Transverse colon (tissue), 4 donors: Measurements from ENCODE around the gene RTRAF. TPM values are rescaled to one million over a fixed set of nuclear protein-coding genes. Genes with fewer than 3 reads are reported as not detected.

Source experiments
- DNase-seq: peaks from one replicate; pipeline ENCODE4 v3.0.0-alpha.2; 2019
- H3K27ac ChIP-seq, 4 donors: fragments of 200-600 bp; sonication (generic); 2 replicates each; pipeline ENCODE4 v1.5.1; 2016 to 2018; ENCODE audit warnings: inconsistent platforms in 4 of 4
- H3K27me3 ChIP-seq: fragments of 200-600 bp; sonication (generic); 2 replicates; pipeline ENCODE4 v1.5.1; 2017; ENCODE audit warnings: inconsistent platforms
- H3K36me3 ChIP-seq, 4 donors: fragments of 200-600 bp; sonication (generic); 2 replicates each; pipeline ENCODE4 v1.5.1; 2017 to 2019; ENCODE audit warnings: inconsistent platforms in 4 of 4
- H3K4me1 ChIP-seq, 4 donors: fragments of 200-600 bp; sonication (generic); 2 replicates each; pipeline ENCODE4 v1.5.1; 2017 to 2020; ENCODE audit warnings: inconsistent platforms in 4 of 4
- H3K4me3 ChIP-seq, 4 donors: fragments of 200-600 bp; sonication (generic); 1 replicate in 1 of 4; 2 replicates in 3 of 4; pipeline versions ENCODE4 v1.5.1 to v1.6.1; 2017 to 2019; ENCODE audit warnings: inconsistent platforms in 4 of 4
- H3K9me3 ChIP-seq, 2 donors: fragments of 200-600 bp; sonication (generic); 2 replicates each; pipeline ENCODE4 v1.5.1; 2017 to 2019; ENCODE audit warnings: inconsistent platforms in 2 of 2
- CTCF ChIP-seq, 5 experiments: fragments of 200-600 bp in 3 of 5; fragments of 450-650 bp in 2 of 5; sonication (generic) in 3 of 5; IDR thresholded peaks; 1 replicate in 2 of 5; 2 replicates in 3 of 5; pipeline ENCODE4 v1.5.1; 2016 to 2017; ENCODE audit warnings: antibody characterized with exemption in 5 of 5, inconsistent platforms in 3 of 5, mild to moderate bottlenecking in 2 of 5, moderate library complexity in 1 of 5
- EP300 ChIP-seq: sonication (generic); formaldehyde crosslinking; IDR thresholded peaks from one replicate; pipeline ENCODE4 v1.6.1; 2017; ENCODE audit warnings: antibody characterized with exemption, low read depth
- POLR2A ChIP-seq: fragments of 450-650 bp; IDR thresholded peaks from one replicate; pipeline ENCODE4 v1.6.1; 2016; ENCODE audit warnings: antibody characterized with exemption, mild to moderate bottlenecking, moderate library complexity
- POLR2AphosphoS5 ChIP-seq, 3 donors: sonication (generic); formaldehyde crosslinking; IDR thresholded peaks; one replicate each; pipeline ENCODE4 v1.6.1; 2016; ENCODE audit warnings: antibody characterized with exemption in 3 of 3
- WGBS, 2 donors: methylation state at CpG; one replicate each; pipeline ENCODE4 v1.1.5; 2018; ENCODE audit warnings: low coverage in 1 of 2; 5-methylcytosine and 5-hydroxymethylcytosine counted together
- in situ Hi-C, 4 donors: fragments of 200-750 bp; cut with MboI; loops; one replicate each; pipeline versions ENCODE4 v1.15.0 to v1.15.1; 2017; ENCODE audit warnings: low sequenced_read_pairs in 3 of 4, low pct_ligation_motif_present in 1 of 4, low pct_unique_long_range_greater_than_20kb in 1 of 4
- intact Hi-C: fragments of 100-400 bp; cut with DNase I; formaldehyde crosslinking; loops from one replicate; pipeline ENCODE4 v1.15.1; 2023; ENCODE audit warnings: low total_unique reads
- total RNA-seq, 4 donors: library from RNA; depleted of rRNA; stranded (reverse); fragments of >200 nt; gene quantifications; one replicate each; pipeline ENCODE4 v1.1.0, GENCODE V29; 2016

The RTRAF gene
- total RNA-seq, 4 donors from 2014 or later = 28.1 to 92.8 (median 51.5) TPM

GRCh38 chr14:52008136-52008535 lies 18.8 kb downstream of the RTRAF start:
- WGBS, 2 donors = 95% methylated on average over 2 of the region's 4 CpGs; no CpG with 5 or more reads in 1 of the 2 donors
- Histone ChIP-seq H3K9me3 (no peaks in the 10 kb centered on the region), H3K27ac (no peak overlapping the region), H3K4me3 (no peak overlapping the region), H3K27me3 (no peaks in the 10 kb centered on the region), H3K36me3 (peaks cover 0 to 64% (median 29%) of the 10 kb centered on the region in 4 donors), H3K4me1 (peaks cover 0 to 11% (median 4%) of the 10 kb centered on the region in 4 donors)
- TF ChIP-seq POLR2AphosphoS5 (IDR thresholded peaks at IDR 0.05) = no peak
- TF ChIP-seq CTCF (IDR thresholded peaks at IDR 0.05) = no peak
- DNase-seq = no peak
- in situ Hi-C loops (loop anchor here in 1 of 4 donors (25.0 kb wide), 2 partner anchors 254 to 479 kb away; partner anchors contain the start of gene PTGDR), intact Hi-C loops (no loop called here)

GRCh38 chr14:52010173-52010693 lies 20.9 kb downstream of the RTRAF start:
- 68 to 100% methylated on average over 2 to 3 of the region's 3 CpGs for WGBS, 2 donors
- in situ Hi-C loops (loop anchor here in 1 of 4 donors (25.0 kb wide), 2 partner anchors 252 to 477 kb away; partner anchors contain the start of gene PTGDR), intact Hi-C loops (no loop called here)
- H3K9me3 ChIP-seq = no peaks in the 10 kb centered on the region
- TF ChIP-seq POLR2A (no peak), EP300 (no peak), CTCF (IDR thresholded peaks at IDR 0.05) (no peak), POLR2AphosphoS5 (IDR thresholded peaks at IDR 0.05) (no peak)
- no peak overlapping the region for H3K4me3 ChIP-seq
- no peak for DNase-seq
- H3K27ac ChIP-seq = no peak overlapping the region
- no peaks in the 10 kb centered on the region for H3K4me1 ChIP-seq
- H3K36me3 ChIP-seq = peaks cover 0 to 49% (median 19%) of the 10 kb centered on the region in 4 donors
- H3K27me3 ChIP-seq = no peaks in the 10 kb centered on the region

- Histone ChIP-seq H3K9me3 (no peaks in the 10 kb centered on the region), H3K27me3 (no peaks in the 10 kb centered on the region), H3K27ac (no peak overlapping the region), H3K4me1 (no peaks in the 10 kb centered on the region), H3K36me3 (peaks cover 0 to 37% (median 13%) of the 10 kb centered on the region in 4 donors), H3K4me3 (no peak overlapping the region)
- in situ Hi-C loops (loop anchor here in 1 of 4 donors (25.0 kb wide), 2 partner anchors 251 to 476 kb away; partner anchors contain the start of gene PTGDR), intact Hi-C loops (no loop called here)
- no peak for DNase-seq
- TF ChIP-seq CTCF (IDR thresholded peaks at IDR 0.05) (no peak), EP300 (no peak), POLR2AphosphoS5 (IDR thresholded peaks at IDR 0.05) (no peak), POLR2A (no peak)
- 91 to 100% methylated on average over 2 to 9 of the region's 9 CpGs for WGBS, 2 donors
Measured at GRCh38 chr14:52011523-52011922, 22.2 kb downstream of the RTRAF start.

- no peaks in the 10 kb centered on the region for H3K9me3 ChIP-seq
- H3K27me3 ChIP-seq = no peaks in the 10 kb centered on the region
- no peak overlapping the region for H3K4me3 ChIP-seq
- H3K27ac ChIP-seq = no peak overlapping the region
- H3K4me1 ChIP-seq = peaks cover 0 to 1% (median 0%) of the 10 kb centered on the region in 4 donors
- in situ Hi-C loops = loop anchor here in 1 of 4 donors (25.0 kb wide), 2 partner anchors 250 to 475 kb away; partner anchors contain the start of gene PTGDR
- WGBS, 2 donors = 33 to 60% methylated on average over 1 to 4 of the region's 4 CpGs
- TF ChIP-seq EP300 (no peak), CTCF (IDR thresholded peaks at IDR 0.05) (no peak), POLR2A (no peak), POLR2AphosphoS5 (IDR thresholded peaks at IDR 0.05) (no peak)
- no peak for DNase-seq
- intact Hi-C loops = no loop called here
- H3K36me3 ChIP-seq = peaks cover 0 to 26% (median 8%) of the 10 kb centered on the region in 4 donors
Measured at GRCh38 chr14:52012635-52013034, 23.3 kb downstream of the RTRAF start.
